Esophagus squamous epithelium (tissue), 4 donors: Measurements from ENCODE around the gene VAT1.

Experiments
- CTCF ChIP-seq, 6 experiments: fragments of 450-650 bp in 4 of 6; fragments of 200-600 bp in 2 of 6; sonication (generic) in 2 of 6; IDR thresholded peaks; one replicate each; pipeline ENCODE4 v1.5.1; 2016 to 2019; ENCODE audit warnings: antibody characterized with exemption in 6 of 6, mild to moderate bottlenecking in 4 of 6, moderate library complexity in 4 of 6
- POLR2A ChIP-seq, 4 donors: fragments of 450-650 bp; IDR thresholded peaks; one replicate each; pipeline ENCODE4 v1.6.1; 2017; ENCODE audit warnings: antibody characterized with exemption in 4 of 4, mild to moderate bottlenecking in 4 of 4, moderate library complexity in 3 of 4

GRCh38 chr17:43020030-43020621 lies 2.1 kb downstream of the VAT1 start:
- TF ChIP-seq CTCF (IDR thresholded peaks at IDR 0.05) (no peak), POLR2A (IDR thresholded peaks at IDR 0.05) (no peak)
